Activated CD8-positive, alpha-beta T cell treated with anti-CD3 and anti-CD28 coated beads for 36 hours (primary cell): ENCODE measurements around the gene CDC16. TPM values are rescaled to one million over a fixed set of nuclear protein-coding genes. Genes with fewer than 3 reads are reported as not detected.
A peak's percentile ranks its signal among the peaks of the same experiment; 100 is the strongest.
"Not testable (repeated sequence)": the region's sequence is repeated elsewhere in the genome, so short reads cannot be mapped to it uniquely, and the experiment has no call there.

Experiments
- ATAC-seq: fragments of 200-7000 bp; cut with Tn5 transposase; one replicate; pipeline ENCODE4 v1.10.0; 2021; ENCODE audit warnings: mild to moderate bottlenecking, moderate library complexity
- CTCF ChIA-PET: fragments of 350-600 bp; sonication (Branson Sonifier 250); formaldehyde crosslinking; loops from one replicate; lab custom pipeline; 2021; ENCODE audit warnings: antibody characterized with exemption; lab: Charles Lee
- POLR2A ChIA-PET: fragments of 350-600 bp; sonication (Branson Sonifier 250); formaldehyde crosslinking; loops from one replicate; lab custom pipeline; 2021; ENCODE audit warnings: antibody characterized with exemption; lab: Charles Lee
- DNase-seq: peaks from one replicate; pipeline ENCODE4 v3.0.0-alpha.2; 2020
- H3K27ac Mint-ChIP-seq: one replicate; pipeline ENCODE4 v1.8.0; 2021; ENCODE audit warnings: mild to moderate bottlenecking, mixed read lengths
- H3K27me3 Mint-ChIP-seq: one replicate; pipeline ENCODE4 v1.8.0; 2021; ENCODE audit warnings: mixed read lengths
- H3K36me3 Mint-ChIP-seq: one replicate; pipeline ENCODE4 v1.8.0; 2021; ENCODE audit warnings: low read depth, mixed read lengths
- H3K4me1 Mint-ChIP-seq: one replicate; pipeline ENCODE4 v1.8.0; 2021; ENCODE audit warnings: low read depth, mixed read lengths
- H3K4me3 Mint-ChIP-seq: one replicate; pipeline ENCODE4 v1.8.0; 2021; ENCODE audit warnings: mild to moderate bottlenecking, moderate library complexity, mixed read lengths
- H3K9me3 Mint-ChIP-seq: one replicate; pipeline ENCODE4 v1.8.0; 2021; ENCODE audit warnings: mixed read lengths
- intact Hi-C: fragments of 100-400 bp; cut with micrococcal nuclease; formaldehyde crosslinking; loops from one replicate; pipeline ENCODE4 v1.10.0; 2022
- total RNA-seq, 2 experiments: library from RNA; stranded (reverse); gene quantifications; one replicate each; pipeline ENCODE4 v1.2.3, GENCODE V29; 2021
- TF ChIP-seq, protein P1 (sequence below): fragments of 200-600 bp; IDR thresholded peaks from one replicate; pipeline ENCODE4 v1.8.0; 2022; ENCODE audit warnings: antibody characterized with exemption, mild to moderate bottlenecking

CDC16 gene
- total RNA-seq, 2 experiments from 2014 or later: 72.5 to 76.0 TPM

- Mint-ChIP-seq H3K4me3 (no peak overlapping the region), H3K27me3 (no peaks in the 10 kb centered on the region), H3K9me3 (no peaks in the 10 kb centered on the region), H3K27ac (peak overlapping the region; percentile 38), H3K4me1 (peaks cover 17% of the 10 kb centered on the region), H3K36me3 (peaks cover 67% of the 10 kb centered on the region)
- TF ChIP-seq, protein P1, sequence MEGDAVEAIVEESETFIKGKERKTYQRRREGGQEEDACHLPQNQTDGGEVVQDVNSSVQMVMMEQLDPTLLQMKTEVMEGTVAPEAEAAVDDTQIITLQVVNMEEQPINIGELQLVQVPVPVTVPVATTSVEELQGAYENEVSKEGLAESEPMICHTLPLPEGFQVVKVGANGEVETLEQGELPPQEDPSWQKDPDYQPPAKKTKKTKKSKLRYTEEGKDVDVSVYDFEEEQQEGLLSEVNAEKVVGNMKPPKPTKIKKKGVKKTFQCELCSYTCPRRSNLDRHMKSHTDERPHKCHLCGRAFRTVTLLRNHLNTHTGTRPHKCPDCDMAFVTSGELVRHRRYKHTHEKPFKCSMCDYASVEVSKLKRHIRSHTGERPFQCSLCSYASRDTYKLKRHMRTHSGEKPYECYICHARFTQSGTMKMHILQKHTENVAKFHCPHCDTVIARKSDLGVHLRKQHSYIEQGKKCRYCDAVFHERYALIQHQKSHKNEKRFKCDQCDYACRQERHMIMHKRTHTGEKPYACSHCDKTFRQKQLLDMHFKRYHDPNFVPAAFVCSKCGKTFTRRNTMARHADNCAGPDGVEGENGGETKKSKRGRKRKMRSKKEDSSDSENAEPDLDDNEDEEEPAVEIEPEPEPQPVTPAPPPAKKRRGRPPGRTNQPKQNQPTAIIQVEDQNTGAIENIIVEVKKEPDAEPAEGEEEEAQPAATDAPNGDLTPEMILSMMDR: no peak
- intact Hi-C loops: no loop called here
- CTCF ChIA-PET: no interaction called here
- DNase-seq (no peak), ATAC-seq (no peak)
- POLR2A ChIA-PET: no interaction called here
Observed at GRCh38 chr13:114244637-114245036, 9.9 kb downstream of the CDC16 start.

DNA sequence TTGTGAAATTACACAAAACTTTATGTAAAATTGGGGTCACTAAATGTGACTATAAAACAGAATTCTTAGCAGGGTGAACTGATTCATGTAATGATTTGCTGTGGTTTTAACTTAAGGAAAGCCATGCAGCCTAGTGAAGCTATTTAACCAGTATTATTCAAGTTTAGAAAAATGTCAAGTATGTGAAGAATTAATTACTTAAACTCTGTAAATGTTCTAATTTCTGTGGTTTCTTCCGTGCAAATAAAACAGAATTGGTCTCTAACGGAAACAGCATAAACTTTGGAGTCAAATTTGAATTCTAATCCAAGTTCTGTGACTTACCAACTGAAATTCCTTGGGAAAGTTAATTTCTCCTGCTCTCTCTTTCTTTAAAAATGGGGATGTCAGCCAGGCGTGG, 13.3 kb downstream of the CDC16 start:
- ATAC-seq (no peak), DNase-seq (no peak)
- CTCF ChIA-PET: interaction anchor here (1.2 to 1.5 kb wide), 2 partner anchors 11 to 91 kb away, joined by 3 to 4 read pairs; no protein-coding TSS in a partner anchor
- Mint-ChIP-seq H3K9me3 (no peaks in the 10 kb centered on the region), H3K27me3 (no peaks in the 10 kb centered on the region), H3K4me3 (no peak overlapping the region), H3K36me3 (peaks cover 59% of the 10 kb centered on the region), H3K4me1 (peaks cover 14% of the 10 kb centered on the region), H3K27ac (no peak overlapping the region)
- POLR2A ChIA-PET: no interaction called here
- TF ChIP-seq, protein P1: no peak
- intact Hi-C loops: no loop called here

- intact Hi-C loops: no loop called here
- Mint-ChIP-seq H3K27ac (no peak overlapping the region), H3K27me3 (no peaks in the 10 kb centered on the region), H3K36me3 (peaks cover 55% of the 10 kb centered on the region), H3K9me3 (no peaks in the 10 kb centered on the region), H3K4me3 (no peak overlapping the region), H3K4me1 (peaks cover 11% of the 10 kb centered on the region)
- TF ChIP-seq, protein P1: no peak
- CTCF ChIA-PET: interaction anchor here (0.6 to 1.5 kb wide), 3 partner anchors 12 to 90 kb away, joined by 3 to 4 read pairs (median 3); no protein-coding TSS in a partner anchor
- POLR2A ChIA-PET: interaction anchor here (1.1 kb wide), 1 partner anchor 13 kb away, joined by 5 read pairs; no protein-coding TSS in a partner anchor
- no peak for ATAC-seq
- no peak for DNase-seq
Observed at GRCh38 chr13:114249077-114249476, 14.4 kb downstream of the CDC16 start.

DNA sequence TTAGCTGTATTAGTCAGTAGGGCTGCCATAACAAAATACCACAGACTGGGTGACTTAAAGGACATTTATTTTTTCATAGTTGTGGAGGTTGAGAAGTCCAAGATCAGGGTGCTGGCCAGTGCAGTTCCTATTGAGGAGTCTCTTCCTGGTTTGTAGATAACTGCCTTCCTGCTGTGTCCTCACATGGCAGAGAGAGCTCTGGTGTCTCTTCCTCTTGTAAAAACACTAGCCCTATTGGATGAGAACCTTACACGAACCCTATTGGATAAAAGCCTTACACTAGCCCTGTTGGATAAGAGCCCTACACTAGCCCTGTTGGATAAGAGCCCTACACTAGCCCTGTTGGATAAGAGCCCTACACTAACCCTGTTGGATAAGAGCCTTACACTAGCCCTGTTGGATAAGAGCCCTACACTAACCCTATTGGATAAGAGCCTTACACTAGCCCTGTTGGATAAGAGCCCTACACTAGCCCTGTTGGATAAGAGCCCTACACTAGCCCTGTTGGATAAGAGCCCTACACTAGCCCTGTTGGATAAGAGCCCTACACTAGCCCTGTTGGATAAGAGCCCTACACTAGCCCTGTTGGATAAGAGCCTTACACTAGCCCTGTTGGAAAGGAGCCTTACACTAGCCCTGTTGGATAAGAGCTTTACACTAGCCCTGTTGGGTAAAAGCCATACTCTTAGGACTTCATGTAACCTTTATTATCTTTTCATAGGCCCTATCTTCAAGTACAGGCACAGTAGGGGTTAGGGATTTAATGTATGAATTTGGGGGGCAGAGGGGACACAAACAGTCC, 17.1 kb downstream of the CDC16 start:
- H3K4me1 Mint-ChIP-seq, DNase-seq, H3K9me3 Mint-ChIP-seq, ATAC-seq, H3K4me3 Mint-ChIP-seq, H3K27ac Mint-ChIP-seq, H3K27me3 Mint-ChIP-seq, intact Hi-C loops: not testable (repeated sequence)
- ChIA-PET POLR2A (interaction anchor here (1.5 kb wide), 1 partner anchor 14 kb away, joined by 4 read pairs; no protein-coding TSS in a partner anchor), CTCF (interaction anchor here (1.1 kb wide), 1 partner anchor 23 kb away, joined by 3 read pairs; no protein-coding TSS in a partner anchor)
- peaks cover 51% of the 10 kb centered on the region for H3K36me3 Mint-ChIP-seq

GRCh38 chr13:114256547-114256946, 21.9 kb downstream of the CDC16 start:
- H3K36me3 Mint-ChIP-seq: peaks cover 50% of the 10 kb centered on the region
- H3K9me3 Mint-ChIP-seq: no peaks in the 10 kb centered on the region
- ChIA-PET POLR2A (interaction anchor here (1.3 to 1.6 kb wide), 3 partner anchors 9 to 33 kb away, joined by 3 to 4 read pairs (median 4); no protein-coding TSS in a partner anchor), CTCF (interaction anchor here (1.0 kb wide), 1 partner anchor 9 kb away, joined by 4 read pairs; no protein-coding TSS in a partner anchor)
- intact Hi-C loops: no loop called here
- DNase-seq (no peak), ATAC-seq (no peak)
- no peak overlapping the region for H3K27ac Mint-ChIP-seq
- no peak overlapping the region for H3K4me3 Mint-ChIP-seq
- TF ChIP-seq, protein P1: no peak
- no peaks in the 10 kb centered on the region for H3K27me3 Mint-ChIP-seq
- peaks cover 15% of the 10 kb centered on the region for H3K4me1 Mint-ChIP-seq
